Gastrocnemius medialis (tissue), 4 donors: ENCODE data around the gene OPCML.

Experiments
- POLR2A ChIP-seq, 2 donors: fragments of 450-650 bp; IDR thresholded peaks; one replicate each; pipeline ENCODE4 v1.6.1; 2017; ENCODE audit warnings: antibody characterized with exemption in 2 of 2, mild to moderate bottlenecking in 2 of 2, moderate library complexity in 2 of 2
- TF ChIP-seq, protein P1 (sequence below), 5 experiments: fragments of 450-650 bp in 3 of 5; fragments of 200-600 bp in 2 of 5; sonication (generic) in 2 of 5; IDR thresholded peaks in 4 of 5; conservative IDR thresholded peaks in 1 of 5; 1 replicate in 4 of 5; 2 replicates in 1 of 5; pipeline ENCODE4 v1.5.1; 2016 to 2019; ENCODE audit warnings: antibody characterized with exemption in 5 of 5, mild to moderate bottlenecking in 3 of 5, moderate library complexity in 3 of 5

DNA sequence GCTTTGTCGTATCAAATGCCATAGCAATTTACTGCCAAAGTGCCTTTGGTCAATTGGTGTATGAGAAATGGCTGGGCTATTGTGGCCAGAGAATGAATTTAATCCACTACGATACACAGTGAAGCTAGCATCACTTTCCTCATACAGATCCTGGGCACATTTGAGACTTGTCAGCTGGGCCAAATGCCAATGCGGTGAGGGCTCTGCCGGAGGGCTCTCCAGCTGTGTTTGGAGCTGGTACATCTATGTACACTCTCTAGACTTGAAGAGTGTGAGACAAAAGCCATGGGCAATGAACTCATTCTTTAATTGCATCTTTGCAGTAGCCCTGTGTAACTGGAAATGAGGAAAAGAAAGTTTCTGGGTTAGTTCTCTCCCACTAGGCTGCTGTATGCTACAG lies 1109.0 kb downstream of the OPCML start:
- TF ChIP-seq, protein P1, sequence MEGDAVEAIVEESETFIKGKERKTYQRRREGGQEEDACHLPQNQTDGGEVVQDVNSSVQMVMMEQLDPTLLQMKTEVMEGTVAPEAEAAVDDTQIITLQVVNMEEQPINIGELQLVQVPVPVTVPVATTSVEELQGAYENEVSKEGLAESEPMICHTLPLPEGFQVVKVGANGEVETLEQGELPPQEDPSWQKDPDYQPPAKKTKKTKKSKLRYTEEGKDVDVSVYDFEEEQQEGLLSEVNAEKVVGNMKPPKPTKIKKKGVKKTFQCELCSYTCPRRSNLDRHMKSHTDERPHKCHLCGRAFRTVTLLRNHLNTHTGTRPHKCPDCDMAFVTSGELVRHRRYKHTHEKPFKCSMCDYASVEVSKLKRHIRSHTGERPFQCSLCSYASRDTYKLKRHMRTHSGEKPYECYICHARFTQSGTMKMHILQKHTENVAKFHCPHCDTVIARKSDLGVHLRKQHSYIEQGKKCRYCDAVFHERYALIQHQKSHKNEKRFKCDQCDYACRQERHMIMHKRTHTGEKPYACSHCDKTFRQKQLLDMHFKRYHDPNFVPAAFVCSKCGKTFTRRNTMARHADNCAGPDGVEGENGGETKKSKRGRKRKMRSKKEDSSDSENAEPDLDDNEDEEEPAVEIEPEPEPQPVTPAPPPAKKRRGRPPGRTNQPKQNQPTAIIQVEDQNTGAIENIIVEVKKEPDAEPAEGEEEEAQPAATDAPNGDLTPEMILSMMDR (IDR thresholded peaks at IDR 0.05 in 4 of 5, conservative IDR thresholded peaks at IDR 0.05 in 1 of 5) = no peak
- TF ChIP-seq POLR2A (IDR thresholded peaks at IDR 0.05) = no peak
